Activated CD8-positive, alpha-beta T cell treated with anti-CD3 and anti-CD28 coated beads for 36 hours (primary cell): ENCODE data around the gene EIPR1. TPM values are rescaled to one million over a fixed set of nuclear protein-coding genes. Genes with fewer than 3 reads are reported as not detected.

ENCODE experiments used
- ATAC-seq: fragments of 200-7000 bp; cut with Tn5 transposase; one replicate; pipeline ENCODE4 v1.10.0; 2021; ENCODE audit warnings: mild to moderate bottlenecking, moderate library complexity
- CTCF ChIA-PET: fragments of 350-600 bp; sonication (Branson Sonifier 250); formaldehyde crosslinking; loops from one replicate; lab custom pipeline; 2021; ENCODE audit warnings: antibody characterized with exemption; lab: Charles Lee
- POLR2A ChIA-PET: fragments of 350-600 bp; sonication (Branson Sonifier 250); formaldehyde crosslinking; loops from one replicate; lab custom pipeline; 2021; ENCODE audit warnings: antibody characterized with exemption; lab: Charles Lee
- DNase-seq: peaks from one replicate; pipeline ENCODE4 v3.0.0-alpha.2; 2020
- H3K27ac Mint-ChIP-seq: one replicate; pipeline ENCODE4 v1.8.0; 2021; ENCODE audit warnings: mild to moderate bottlenecking, mixed read lengths
- H3K27me3 Mint-ChIP-seq: one replicate; pipeline ENCODE4 v1.8.0; 2021; ENCODE audit warnings: mixed read lengths
- H3K36me3 Mint-ChIP-seq: one replicate; pipeline ENCODE4 v1.8.0; 2021; ENCODE audit warnings: low read depth, mixed read lengths
- H3K4me1 Mint-ChIP-seq: one replicate; pipeline ENCODE4 v1.8.0; 2021; ENCODE audit warnings: low read depth, mixed read lengths
- H3K4me3 Mint-ChIP-seq: one replicate; pipeline ENCODE4 v1.8.0; 2021; ENCODE audit warnings: mild to moderate bottlenecking, moderate library complexity, mixed read lengths
- H3K9me3 Mint-ChIP-seq: one replicate; pipeline ENCODE4 v1.8.0; 2021; ENCODE audit warnings: mixed read lengths
- intact Hi-C: fragments of 100-400 bp; cut with micrococcal nuclease; formaldehyde crosslinking; loops from one replicate; pipeline ENCODE4 v1.10.0; 2022
- total RNA-seq, 2 experiments: library from RNA; stranded (reverse); gene quantifications; one replicate each; pipeline ENCODE4 v1.2.3, GENCODE V29; 2021
- TF ChIP-seq, protein P1 (sequence below): fragments of 200-600 bp; IDR thresholded peaks from one replicate; pipeline ENCODE4 v1.8.0; 2022; ENCODE audit warnings: antibody characterized with exemption, mild to moderate bottlenecking

EIPR1 gene
- total RNA-seq, 2 experiments from 2014 or later = 38.4 to 39.1 TPM

DNA sequence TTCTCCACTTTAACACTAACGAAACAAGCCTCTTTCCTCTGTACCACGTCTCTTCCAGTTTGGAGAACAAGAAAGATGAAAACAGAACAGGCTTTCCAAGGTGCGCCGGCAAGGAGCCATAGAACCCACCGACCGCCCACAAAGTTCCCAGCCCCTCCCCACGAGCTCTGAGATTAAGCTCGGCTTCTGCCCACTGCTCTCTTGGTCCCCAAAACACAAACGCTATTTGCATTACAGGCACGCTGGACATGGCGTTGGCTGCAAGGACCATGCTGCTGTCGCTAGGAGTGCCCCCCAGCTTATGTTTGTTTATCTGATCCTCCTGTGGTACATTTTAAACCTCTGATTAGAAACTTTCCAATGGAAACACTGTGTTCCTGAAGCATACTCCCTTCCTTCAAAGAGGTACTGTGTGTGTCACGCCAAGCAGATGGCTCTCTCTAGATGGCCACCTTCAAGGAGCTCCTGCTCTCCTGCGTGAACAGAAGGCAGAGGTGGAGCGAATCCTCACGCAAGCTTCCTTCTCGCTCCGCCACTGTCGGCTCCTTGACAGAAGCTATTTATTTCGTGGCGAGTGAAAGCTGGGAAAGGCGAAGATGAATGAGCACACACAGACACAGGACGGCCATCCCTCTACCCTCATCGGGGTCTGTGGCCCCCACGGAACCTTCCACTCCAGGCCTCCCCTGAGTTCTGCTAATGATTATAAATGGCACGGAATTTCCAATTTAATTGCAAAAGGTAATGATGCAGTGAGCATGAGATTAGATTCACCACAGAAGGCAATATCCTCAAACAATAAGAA, 166.2 kb downstream of the EIPR1 start:
- intact Hi-C loops = no loop called here
- no peak for ATAC-seq
- Mint-ChIP-seq H3K27me3 (no peaks in the 10 kb centered on the region), H3K36me3 (peaks cover 23% of the 10 kb centered on the region), H3K4me3 (no peak overlapping the region), H3K4me1 (peaks cover 18% of the 10 kb centered on the region), H3K27ac (no peak overlapping the region), H3K9me3 (no peaks in the 10 kb centered on the region)
- no peak for DNase-seq
- CTCF ChIA-PET = no interaction called here
- TF ChIP-seq, protein P1, sequence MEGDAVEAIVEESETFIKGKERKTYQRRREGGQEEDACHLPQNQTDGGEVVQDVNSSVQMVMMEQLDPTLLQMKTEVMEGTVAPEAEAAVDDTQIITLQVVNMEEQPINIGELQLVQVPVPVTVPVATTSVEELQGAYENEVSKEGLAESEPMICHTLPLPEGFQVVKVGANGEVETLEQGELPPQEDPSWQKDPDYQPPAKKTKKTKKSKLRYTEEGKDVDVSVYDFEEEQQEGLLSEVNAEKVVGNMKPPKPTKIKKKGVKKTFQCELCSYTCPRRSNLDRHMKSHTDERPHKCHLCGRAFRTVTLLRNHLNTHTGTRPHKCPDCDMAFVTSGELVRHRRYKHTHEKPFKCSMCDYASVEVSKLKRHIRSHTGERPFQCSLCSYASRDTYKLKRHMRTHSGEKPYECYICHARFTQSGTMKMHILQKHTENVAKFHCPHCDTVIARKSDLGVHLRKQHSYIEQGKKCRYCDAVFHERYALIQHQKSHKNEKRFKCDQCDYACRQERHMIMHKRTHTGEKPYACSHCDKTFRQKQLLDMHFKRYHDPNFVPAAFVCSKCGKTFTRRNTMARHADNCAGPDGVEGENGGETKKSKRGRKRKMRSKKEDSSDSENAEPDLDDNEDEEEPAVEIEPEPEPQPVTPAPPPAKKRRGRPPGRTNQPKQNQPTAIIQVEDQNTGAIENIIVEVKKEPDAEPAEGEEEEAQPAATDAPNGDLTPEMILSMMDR = no peak
- POLR2A ChIA-PET = no interaction called here

GRCh38 chr2:3210257-3210656, 167.4 kb downstream of the EIPR1 start:
- Mint-ChIP-seq H3K27ac (no peak overlapping the region), H3K36me3 (peaks cover 20% of the 10 kb centered on the region), H3K4me3 (no peak overlapping the region), H3K27me3 (no peaks in the 10 kb centered on the region), H3K4me1 (peaks cover 8% of the 10 kb centered on the region), H3K9me3 (no peaks in the 10 kb centered on the region)
- ATAC-seq (no peak), DNase-seq (no peak)
- POLR2A ChIA-PET = no interaction called here
- TF ChIP-seq, protein P1 = no peak
- intact Hi-C loops = no loop called here
- CTCF ChIA-PET = no interaction called here

- Mint-ChIP-seq H3K9me3 (no peaks in the 10 kb centered on the region), H3K4me1 (peaks cover 4% of the 10 kb centered on the region), H3K4me3 (no peak overlapping the region), H3K27ac (no peak overlapping the region), H3K27me3 (no peaks in the 10 kb centered on the region), H3K36me3 (peaks cover 19% of the 10 kb centered on the region)
- DNase-seq (no peak), ATAC-seq (no peak)
- intact Hi-C loops = no loop called here
- CTCF ChIA-PET = no interaction called here
- TF ChIP-seq, protein P1 = no peak
- POLR2A ChIA-PET = no interaction called here
These were observed 168.4 kb downstream of the EIPR1 start for GRCh38 chr2:3209258-3209657.

DNA sequence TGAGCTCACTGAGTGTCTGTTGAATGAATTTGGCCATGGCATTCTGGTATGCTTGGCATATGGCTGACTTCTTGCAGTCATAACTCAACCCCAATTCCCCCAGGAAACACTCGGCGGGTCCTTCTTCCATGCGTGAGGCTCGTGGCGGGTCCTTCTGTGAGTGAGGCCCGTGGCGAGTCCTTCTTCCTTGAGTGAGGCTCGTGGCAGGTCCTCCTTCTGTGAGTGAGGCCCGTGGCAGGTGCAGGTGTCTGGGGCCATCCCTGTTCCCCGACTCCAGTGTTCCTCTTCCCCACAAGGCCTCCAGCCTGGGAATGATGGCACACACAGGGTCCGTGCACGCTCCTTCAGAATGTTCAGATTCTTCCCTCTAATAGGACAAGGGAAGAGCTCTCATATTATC, 169.0 kb downstream of the EIPR1 start:
- ChIA-PET POLR2A (no interaction called here), CTCF (no interaction called here)
- TF ChIP-seq, protein P1 = no peak
- H3K27me3 Mint-ChIP-seq = no peaks in the 10 kb centered on the region
- peaks cover 4% of the 10 kb centered on the region for H3K4me1 Mint-ChIP-seq
- no peak for DNase-seq
- H3K36me3 Mint-ChIP-seq = peaks cover 15% of the 10 kb centered on the region
- no peaks in the 10 kb centered on the region for H3K9me3 Mint-ChIP-seq
- ATAC-seq = no peak
- no peak overlapping the region for H3K4me3 Mint-ChIP-seq
- H3K27ac Mint-ChIP-seq = no peak overlapping the region
- intact Hi-C loops = no loop called here

GRCh38 chr2:3208179-3208578, 169.4 kb downstream of the EIPR1 start:
- H3K36me3 Mint-ChIP-seq = peaks cover 15% of the 10 kb centered on the region
- intact Hi-C loops = no loop called here
- DNase-seq (no peak), ATAC-seq (no peak)
- no peaks in the 10 kb centered on the region for H3K27me3 Mint-ChIP-seq
- no peak overlapping the region for H3K4me3 Mint-ChIP-seq
- no peak overlapping the region for H3K27ac Mint-ChIP-seq
- TF ChIP-seq, protein P1 = no peak
- ChIA-PET POLR2A (no interaction called here), CTCF (interaction anchor here (0.9 kb wide), 1 partner anchor 20 kb away, joined by 3 read pairs; no protein-coding TSS in a partner anchor)
- peaks cover 4% of the 10 kb centered on the region for H3K4me1 Mint-ChIP-seq
- no peaks in the 10 kb centered on the region for H3K9me3 Mint-ChIP-seq
